Testis (tissue), 3 donors: ENCODE measurements around the gene ACER3. TPM values are rescaled to one million over a fixed set of nuclear protein-coding genes. Genes with fewer than 3 reads are reported as not detected.
"Not testable (repeated sequence)": the region's sequence is repeated elsewhere in the genome, so short reads cannot be mapped to it uniquely, and the experiment has no call there.

Source experiments
- DNase-seq: peaks from one replicate; pipeline ENCODE4 v3.0.0-alpha.2; 2019
- H3K27ac ChIP-seq, 2 donors: fragments of 200-600 bp; sonication (generic); one replicate each; pipeline ENCODE4 v1.5.1; 2019
- H3K27me3 ChIP-seq: fragments of 200-600 bp; sonication (generic); one replicate; pipeline ENCODE4 v1.5.1; 2019
- H3K36me3 ChIP-seq: fragments of 200-600 bp; sonication (generic); one replicate; pipeline ENCODE4 v1.5.1; 2017; ENCODE audit warnings: low read depth; ENCODE audit errors: missing control alignments
- H3K4me1 ChIP-seq: fragments of 200-600 bp; sonication (generic); one replicate; pipeline ENCODE4 v1.5.1; 2019
- H3K4me3 ChIP-seq, 2 donors: fragments of 200-600 bp; sonication (generic); one replicate each; pipeline ENCODE4 v1.5.1; 2017 to 2019
- H3K9me3 ChIP-seq: fragments of 200-600 bp; sonication (generic); one replicate; pipeline ENCODE4 v1.5.1; 2017
- POLR2A ChIP-seq: fragments of 450-650 bp; IDR thresholded peaks from one replicate; pipeline ENCODE4 v1.6.1; 2017; ENCODE audit warnings: antibody characterized with exemption, mild to moderate bottlenecking, moderate library complexity
- WGBS, 2 donors: methylation state at CpG; one replicate each; pipeline ENCODE4 v1.1.5; 2018; 5-methylcytosine and 5-hydroxymethylcytosine counted together
- intact Hi-C: fragments of 100-400 bp; cut with DNase I; formaldehyde crosslinking; loops from one replicate; pipeline ENCODE4 v1.15.1; 2023; ENCODE audit warnings: low total_unique reads
- polyA plus RNA-seq: library from polyadenylated mRNA; stranded (reverse); fragments of 350-450 nt; fragmentation: Illumina TruSeq; extraction: RNeasy Lipid Tissue Mini Kit (QIAGEN cat#74804); gene quantifications from one replicate; pipeline ENCODE4 v1.2.3, GENCODE V29; 2014; ENCODE audit warnings: low read depth, low replicate concordance; ENCODE audit not compliant: insufficient read depth
- total RNA-seq, 2 donors: library from RNA; depleted of rRNA; stranded (reverse); fragments of >200 nt; gene quantifications; one replicate each; pipeline ENCODE4 v1.2.3, GENCODE V29; 2016
- TF ChIP-seq, protein P1 (sequence below), 3 experiments: fragments of 450-650 bp in 2 of 3; fragments of 200-600 bp in 1 of 3; sonication (generic) in 1 of 3; IDR thresholded peaks; one replicate each; pipeline ENCODE4 v1.5.1; 2016 to 2019; ENCODE audit warnings: antibody characterized with exemption in 3 of 3, mild to moderate bottlenecking in 2 of 3, moderate library complexity in 1 of 3

The ACER3 gene
- total and polyA plus RNA-seq, 3 donors from 2014 or later: 14.6 to 34.8 (median 23.7) TPM

DNA sequence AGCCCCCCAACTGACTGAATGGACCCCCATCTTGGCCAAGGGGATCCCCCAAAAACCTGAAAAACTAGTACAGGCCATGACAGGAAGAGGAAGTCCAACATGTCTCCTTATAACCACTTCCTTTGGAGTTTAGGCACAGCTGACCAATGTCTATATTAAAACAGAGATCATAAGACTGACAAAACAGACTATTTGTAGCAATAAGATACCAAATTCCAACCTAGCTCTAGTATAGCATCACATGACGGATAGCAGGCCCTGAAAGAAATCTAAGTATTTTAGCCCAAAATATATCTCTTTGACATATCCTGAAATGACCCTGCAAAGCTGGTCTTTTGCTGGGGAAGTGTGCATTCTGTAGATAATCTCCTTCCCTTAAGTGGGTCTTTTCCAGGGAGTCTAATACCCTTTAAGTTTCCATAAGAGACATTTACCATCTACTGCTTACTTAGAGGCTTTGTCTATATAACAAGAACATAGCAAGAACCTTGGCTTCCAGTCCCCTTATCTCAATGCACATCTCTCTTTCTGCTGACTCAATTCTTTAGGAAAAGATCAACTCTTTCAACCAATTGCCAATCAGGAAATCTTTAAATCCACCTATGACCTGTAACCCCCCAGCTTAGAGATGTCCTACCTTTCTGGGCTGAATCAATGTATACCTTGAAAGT, 34.9 kb upstream of the ACER3 start:
- Histone ChIP-seq H3K27ac (no peak overlapping the region), H3K36me3 (no peaks in the 10 kb centered on the region), H3K27me3 (no peaks in the 10 kb centered on the region), H3K9me3 (no peaks in the 10 kb centered on the region), H3K4me1 (no peaks in the 10 kb centered on the region), H3K4me3 (no peak overlapping the region)
- DNase-seq: no peak
- no peak for TF ChIP-seq POLR2A
- TF ChIP-seq, protein P1, sequence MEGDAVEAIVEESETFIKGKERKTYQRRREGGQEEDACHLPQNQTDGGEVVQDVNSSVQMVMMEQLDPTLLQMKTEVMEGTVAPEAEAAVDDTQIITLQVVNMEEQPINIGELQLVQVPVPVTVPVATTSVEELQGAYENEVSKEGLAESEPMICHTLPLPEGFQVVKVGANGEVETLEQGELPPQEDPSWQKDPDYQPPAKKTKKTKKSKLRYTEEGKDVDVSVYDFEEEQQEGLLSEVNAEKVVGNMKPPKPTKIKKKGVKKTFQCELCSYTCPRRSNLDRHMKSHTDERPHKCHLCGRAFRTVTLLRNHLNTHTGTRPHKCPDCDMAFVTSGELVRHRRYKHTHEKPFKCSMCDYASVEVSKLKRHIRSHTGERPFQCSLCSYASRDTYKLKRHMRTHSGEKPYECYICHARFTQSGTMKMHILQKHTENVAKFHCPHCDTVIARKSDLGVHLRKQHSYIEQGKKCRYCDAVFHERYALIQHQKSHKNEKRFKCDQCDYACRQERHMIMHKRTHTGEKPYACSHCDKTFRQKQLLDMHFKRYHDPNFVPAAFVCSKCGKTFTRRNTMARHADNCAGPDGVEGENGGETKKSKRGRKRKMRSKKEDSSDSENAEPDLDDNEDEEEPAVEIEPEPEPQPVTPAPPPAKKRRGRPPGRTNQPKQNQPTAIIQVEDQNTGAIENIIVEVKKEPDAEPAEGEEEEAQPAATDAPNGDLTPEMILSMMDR (IDR thresholded peaks at IDR 0.05): no peak
- intact Hi-C loops: no loop called here
- WGBS, 2 donors: 80 to 82% methylated on average over 1 of the region's 1 CpG

DNA sequence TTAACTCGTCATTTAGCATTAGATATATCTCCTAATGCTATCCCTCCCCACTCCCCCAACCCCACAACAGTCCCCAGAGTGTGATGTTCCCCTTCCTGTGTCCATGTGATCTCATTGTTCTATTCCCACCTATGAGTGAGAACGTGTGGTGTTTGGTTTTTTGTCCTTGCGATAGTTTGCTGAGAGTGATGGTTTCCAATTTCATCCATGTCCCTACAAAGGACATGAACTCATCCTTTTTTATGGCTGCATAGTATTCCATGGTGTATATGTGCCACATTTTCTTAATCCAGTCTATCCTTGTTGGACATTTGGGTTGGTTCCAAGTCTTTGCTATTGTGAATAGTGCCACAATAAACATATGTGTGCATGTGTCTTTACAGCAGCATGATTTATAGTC, 34.2 kb upstream of the ACER3 start:
- H3K4me3 ChIP-seq, H3K27me3 ChIP-seq, DNase-seq, H3K27ac ChIP-seq, H3K36me3 ChIP-seq, H3K4me1 ChIP-seq, intact Hi-C loops, H3K9me3 ChIP-seq: not testable (repeated sequence)
- 84 to 97% methylated on average over 3 of the region's 3 CpGs for WGBS, 2 donors

DNA sequence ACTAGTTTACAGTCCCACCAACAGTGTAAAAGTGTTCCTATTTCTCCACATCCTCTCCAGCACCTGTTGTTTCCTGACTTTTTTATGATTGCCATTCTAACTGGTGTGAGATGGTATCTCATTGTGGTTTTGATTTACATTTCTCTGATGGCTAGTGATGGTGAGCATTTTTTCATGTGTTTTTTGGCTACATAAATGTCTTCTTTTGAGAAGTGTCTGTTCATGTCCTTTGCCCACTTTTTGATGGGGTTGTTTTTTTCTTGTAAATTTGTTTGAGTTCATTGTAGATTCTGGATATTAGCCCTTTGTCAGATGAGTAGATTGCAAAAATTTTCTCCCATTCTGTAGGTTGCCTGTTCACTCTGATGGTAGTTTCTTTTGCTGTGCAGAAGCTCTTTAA, 33.7 kb upstream of the ACER3 start:
- H3K27me3 ChIP-seq, DNase-seq, intact Hi-C loops, H3K4me1 ChIP-seq, H3K36me3 ChIP-seq, H3K9me3 ChIP-seq, H3K4me3 ChIP-seq, H3K27ac ChIP-seq: not testable (repeated sequence)

DNA sequence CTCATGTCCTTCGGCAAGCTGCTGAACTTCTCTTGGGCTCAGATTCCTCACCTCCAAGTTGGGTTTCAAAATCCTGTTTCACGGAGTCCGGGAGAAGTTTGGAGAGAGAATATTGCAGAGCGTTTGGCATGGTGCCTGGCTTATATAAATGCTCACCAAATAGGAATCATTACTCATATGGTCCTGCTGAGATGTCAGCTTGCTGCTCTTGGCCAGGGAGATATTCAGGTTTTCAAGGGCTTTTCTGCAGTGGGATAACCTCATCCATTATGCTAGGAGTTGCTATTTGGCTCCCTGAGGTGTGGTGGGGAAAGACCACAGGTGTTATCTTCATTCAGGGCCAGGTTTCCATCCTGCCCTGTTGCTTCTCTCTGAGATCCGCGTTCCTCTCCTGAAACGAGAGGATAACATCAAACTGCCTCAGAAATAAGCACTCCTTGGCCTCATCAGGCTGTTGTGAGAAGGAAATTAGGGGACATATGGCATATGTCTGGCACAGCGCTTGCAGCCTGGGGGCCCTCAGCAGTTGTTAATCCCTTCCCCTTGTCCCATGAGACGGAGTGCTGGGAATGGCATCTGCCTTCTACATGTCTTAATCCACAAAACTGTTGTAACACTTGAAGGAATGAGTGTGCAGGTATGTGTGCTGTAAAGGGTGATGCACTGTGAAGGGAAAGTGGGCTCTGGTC, 29.9 kb upstream of the ACER3 start:
- TF ChIP-seq POLR2A: no peak
- TF ChIP-seq, protein P1 (IDR thresholded peaks at IDR 0.05): no peak
- H3K4me1 ChIP-seq: no peaks in the 10 kb centered on the region
- no peaks in the 10 kb centered on the region for H3K9me3 ChIP-seq
- intact Hi-C loops: no loop called here
- no peak overlapping the region for H3K4me3 ChIP-seq
- H3K27me3 ChIP-seq: no peaks in the 10 kb centered on the region
- WGBS, 2 donors: 78 to 80% methylated on average over 9 of the region's 9 CpGs
- no peak overlapping the region for H3K27ac ChIP-seq
- no peaks in the 10 kb centered on the region for H3K36me3 ChIP-seq
- no peak for DNase-seq

DNA sequence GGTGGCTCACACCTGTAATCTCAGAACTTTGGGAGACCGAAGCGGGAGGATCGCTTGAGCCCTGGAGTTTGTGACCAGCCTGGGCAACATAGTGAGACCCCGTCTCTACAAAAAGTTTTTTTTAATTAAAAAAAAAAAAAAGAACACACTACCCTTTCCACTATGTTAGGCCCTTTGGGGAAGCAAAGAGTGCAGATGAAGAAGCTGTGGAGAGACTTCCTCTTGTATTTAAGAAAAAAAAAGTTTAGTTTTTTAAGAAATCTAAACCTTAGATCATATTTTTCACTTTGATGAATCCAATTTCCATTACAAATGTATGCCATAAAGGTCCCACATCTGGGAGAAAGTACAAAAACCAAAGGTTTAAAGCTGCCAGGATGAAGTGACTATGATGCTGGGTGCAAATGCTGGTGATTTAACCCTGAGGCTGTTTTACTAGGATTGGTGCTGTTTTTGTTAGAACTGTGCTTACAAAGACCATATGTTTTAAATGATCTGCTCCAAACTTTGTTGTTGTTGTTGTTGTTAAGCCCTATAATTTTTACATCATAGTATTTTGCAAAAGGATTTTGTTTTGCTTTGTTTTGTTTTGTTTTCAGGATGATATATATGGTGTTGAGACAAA, 28.9 kb upstream of the ACER3 start:
- Histone ChIP-seq H3K9me3 (no peaks in the 10 kb centered on the region), H3K27me3 (no peaks in the 10 kb centered on the region), H3K36me3 (no peaks in the 10 kb centered on the region), H3K4me1 (peaks cover 6% of the 10 kb centered on the region), H3K27ac (no peak overlapping the region), H3K4me3 (no peak overlapping the region)
- intact Hi-C loops: no loop called here
- 85 to 97% methylated on average over 4 of the region's 4 CpGs for WGBS, 2 donors
- TF ChIP-seq POLR2A: no peak
- TF ChIP-seq, protein P1 (IDR thresholded peaks at IDR 0.05): no peak
- no peak for DNase-seq
